ENCODE measurements around the gene LAMB4.

Gene LAMB4

DNA sequence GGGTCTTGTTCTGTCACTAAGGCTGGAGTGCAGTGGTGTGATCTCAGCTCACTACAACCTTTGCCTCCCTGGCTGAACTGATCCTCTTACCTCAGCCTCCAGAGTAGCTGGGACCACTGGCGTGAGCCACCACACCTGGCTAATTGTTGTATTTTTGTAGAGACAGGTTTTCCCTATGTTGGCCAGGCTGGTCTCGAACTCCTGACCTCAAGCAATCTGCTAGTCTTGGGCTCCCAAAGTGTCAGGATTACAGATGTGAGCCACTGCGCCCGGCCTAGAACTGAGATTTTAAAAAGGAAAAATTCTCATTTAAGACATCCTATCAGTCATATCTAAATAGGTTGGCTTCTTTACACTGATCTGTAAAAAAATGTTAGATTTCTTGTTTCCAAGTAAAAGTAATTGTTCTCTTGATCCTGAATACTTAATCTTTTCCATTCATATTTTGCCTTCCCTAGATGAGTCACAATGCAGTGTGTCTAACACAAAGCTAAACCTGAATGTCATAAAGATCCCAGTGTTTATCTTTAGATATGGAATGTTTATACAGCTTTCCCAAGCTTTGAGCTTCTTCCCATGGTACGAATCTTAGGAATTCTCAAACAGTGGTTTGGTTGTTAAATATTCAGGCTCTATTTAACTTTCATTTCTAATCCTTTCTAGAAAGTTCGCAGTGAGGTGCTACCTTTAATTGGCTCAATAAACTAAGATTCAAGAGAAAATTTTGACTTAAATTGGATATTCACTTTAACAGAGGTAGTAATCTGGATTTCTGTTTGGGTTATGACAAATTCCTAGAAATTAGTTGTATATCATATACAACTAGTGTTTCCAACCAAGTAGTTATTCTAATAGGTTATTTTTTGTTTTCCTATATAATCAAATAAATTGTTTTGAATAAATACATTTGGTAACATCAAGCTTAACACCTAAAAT, 115.1 kb downstream of the LAMB4 start:
- no peak for DNase-seq (ENCODE audit: low read depth, low spot score)

DNA sequence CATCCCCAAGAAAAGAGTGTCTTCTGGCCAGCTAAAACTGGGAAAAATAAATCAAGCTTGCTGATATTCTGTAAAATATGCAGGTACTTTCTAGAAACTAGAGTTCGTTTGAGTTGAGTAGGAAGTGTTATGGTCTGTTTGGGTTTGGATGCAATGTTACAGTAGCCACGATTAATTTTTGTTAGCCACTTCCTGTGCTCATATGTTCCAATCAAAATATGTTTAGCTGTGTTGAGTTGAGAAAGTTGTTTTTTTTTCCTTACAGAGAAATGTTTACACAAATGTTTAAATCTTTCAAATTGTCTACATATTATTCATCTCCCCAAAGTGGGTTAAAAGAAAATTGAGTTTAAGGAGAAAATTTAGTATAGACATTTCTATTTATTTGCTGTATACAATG, 115.9 kb downstream of the LAMB4 start:
- no peak for DNase-seq (ENCODE audit: low read depth, low spot score)

DNA sequence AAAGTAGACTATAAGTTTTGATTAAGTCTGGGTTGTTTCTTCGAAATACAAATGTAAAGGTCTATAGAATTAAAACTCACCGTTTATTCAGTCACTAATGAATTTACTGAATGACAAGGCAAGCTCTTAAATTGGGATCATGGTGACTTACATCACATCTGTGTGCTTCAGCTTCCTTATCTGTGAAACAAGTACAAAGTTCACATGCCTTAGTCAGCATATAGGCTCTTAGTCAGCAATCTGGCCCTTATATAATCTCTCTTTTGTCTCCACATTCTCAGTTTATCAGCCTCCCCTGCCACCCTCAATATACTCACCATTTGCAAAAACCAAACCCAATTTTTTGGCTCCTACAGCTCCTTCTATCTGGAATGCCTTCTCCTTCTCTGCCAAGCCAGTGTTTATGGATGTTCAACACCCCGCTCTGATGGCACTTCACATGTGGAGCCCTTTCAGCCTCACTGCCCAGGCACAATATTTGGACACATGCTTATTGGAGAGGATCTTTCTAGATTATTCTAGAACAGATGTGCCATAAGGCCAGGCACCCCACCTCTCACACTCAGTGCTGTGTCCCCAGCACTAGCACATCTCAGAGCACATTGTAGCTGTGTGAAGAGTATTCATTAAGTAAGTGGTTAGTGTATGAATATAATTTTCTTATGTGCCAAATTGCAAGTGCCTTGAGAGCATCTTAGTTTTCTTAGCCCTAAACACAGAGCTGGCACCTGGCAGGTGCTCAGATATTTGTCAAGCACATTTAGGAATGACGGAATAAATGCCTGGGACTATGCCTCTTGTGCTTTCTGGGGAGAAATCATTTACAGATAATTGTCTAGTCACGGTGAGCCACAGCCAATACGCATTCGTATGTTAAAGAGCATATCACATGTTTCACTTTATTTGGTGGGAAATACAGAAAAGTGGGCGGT, 117.4 kb downstream of the LAMB4 start:
- DNase-seq (ENCODE audit: low read depth, low spot score), result no peak

DNA sequence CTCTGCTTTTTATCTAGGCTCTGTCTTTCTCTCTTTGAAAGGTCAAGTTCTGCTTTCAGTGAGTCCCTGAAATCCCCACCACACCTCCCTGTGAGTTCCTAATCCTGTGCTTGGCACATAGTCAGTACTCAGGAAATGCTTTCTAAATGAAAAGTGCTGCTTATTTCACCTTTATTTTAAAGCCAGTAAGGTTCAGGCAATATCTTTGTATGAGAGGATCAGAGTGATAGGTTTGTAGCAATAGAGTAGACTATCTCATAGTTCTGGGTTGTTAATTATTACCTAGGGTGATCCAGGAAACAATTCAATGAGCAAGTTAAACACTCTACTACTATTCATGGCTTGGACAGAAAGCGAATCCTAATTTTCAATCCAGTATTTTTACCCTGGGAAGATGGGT, 119.8 kb downstream of the LAMB4 start:
- no peak for DNase-seq (ENCODE audit: low read depth, low spot score)

DNA sequence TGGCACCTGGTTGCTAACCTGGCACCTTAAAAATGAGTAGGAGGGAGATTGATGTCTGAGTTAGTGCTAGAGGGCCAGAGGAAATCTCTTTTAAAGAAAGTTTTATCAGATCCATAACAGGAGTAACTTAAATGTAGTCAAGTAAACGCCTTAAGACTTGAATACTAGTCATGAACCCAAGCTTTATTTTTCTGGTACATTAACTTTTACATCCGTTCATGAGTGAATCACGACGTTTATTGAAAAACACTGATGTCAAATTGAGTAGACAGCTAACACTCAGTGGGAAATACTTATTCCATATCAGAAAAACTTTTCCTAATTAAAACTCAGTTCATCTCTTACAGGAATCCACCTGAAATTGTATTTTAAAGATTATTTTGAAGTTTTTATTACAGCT, 120.3 kb downstream of the LAMB4 start:
- no peak for DNase-seq (ENCODE audit: low read depth, low spot score)

DNA sequence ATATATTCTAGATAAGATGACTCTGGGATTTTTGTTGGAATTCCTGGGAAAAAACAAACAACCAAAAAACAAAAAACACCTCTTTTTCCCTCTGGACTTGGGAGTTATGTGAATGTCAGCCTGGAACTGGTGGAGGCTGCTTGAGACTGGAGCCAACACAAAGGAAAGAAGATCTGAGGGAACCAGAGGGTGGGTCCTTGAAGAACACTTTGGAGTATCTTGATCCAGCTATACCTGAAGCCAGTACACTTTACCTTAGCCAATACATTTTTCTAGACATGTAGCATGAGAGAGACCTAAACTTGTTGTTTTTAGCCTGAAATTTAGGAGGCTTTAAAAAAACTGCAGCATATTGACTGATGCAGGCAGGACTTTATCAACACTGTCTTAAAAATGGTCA, 121.3 kb downstream of the LAMB4 start:
- no peak for DNase-seq (ENCODE audit: low read depth, low spot score)

DNA sequence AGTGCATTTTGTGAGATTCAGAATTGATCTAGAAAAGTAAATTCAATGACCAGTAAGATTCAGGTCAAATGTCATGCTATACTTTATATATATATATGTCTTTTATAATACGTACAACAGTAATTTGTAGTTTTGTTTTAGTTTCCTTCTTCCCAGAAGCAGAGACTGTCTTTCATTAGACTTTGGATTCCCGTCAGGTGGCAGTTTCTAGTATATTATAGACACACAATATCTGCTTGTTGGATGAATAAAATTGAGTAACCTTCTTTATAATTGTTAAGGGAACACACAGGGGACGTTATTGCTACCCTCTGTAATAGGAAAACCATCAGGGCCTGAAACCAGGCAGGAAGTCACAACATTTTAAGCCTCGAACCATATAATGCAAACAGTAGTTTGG, 121.9 kb downstream of the LAMB4 start:
- no peak for DNase-seq (ENCODE audit: low read depth, low spot score)

DNA sequence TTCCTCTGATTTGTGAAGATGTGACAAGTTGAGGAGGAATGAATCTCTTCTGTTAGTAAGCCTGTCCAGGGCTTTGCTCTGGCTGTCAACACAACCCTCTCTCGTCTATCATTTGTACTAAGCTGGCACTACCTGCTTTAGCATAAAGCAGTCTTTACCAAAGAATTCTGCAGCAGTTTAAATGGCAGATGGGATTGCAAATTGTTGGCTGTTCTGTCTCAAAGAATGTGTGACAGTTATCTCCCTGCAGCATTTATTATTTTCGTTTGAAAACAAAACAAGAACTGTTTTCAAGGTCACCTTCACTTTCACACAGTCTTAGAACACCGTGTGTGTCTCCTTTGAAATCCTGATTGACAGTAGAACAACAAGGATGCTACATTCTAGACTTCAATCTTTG, 122.4 kb downstream of the LAMB4 start:
- DNase-seq (ENCODE audit: low read depth, low spot score), result no peak

DNA sequence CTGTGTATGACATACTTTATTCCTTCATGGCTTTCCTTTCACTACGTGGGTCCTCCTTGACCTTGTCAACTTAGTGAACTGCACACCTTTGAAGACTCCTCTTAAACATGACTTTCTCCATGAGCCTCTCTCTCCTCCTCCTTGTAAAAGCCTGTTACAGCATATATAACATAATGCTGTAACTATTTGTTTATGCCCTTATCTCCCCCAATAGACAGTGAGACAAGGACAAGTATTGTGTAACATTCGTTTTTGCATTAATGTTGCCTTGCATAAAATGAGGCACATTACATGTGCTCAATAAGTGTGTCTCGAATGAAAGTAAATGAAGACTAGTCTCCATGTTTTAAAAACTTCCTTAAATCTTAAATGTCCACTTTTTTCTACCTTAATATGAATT, 122.9 kb downstream of the LAMB4 start:
- DNase-seq (ENCODE audit: low read depth, low spot score), result no peak

DNA sequence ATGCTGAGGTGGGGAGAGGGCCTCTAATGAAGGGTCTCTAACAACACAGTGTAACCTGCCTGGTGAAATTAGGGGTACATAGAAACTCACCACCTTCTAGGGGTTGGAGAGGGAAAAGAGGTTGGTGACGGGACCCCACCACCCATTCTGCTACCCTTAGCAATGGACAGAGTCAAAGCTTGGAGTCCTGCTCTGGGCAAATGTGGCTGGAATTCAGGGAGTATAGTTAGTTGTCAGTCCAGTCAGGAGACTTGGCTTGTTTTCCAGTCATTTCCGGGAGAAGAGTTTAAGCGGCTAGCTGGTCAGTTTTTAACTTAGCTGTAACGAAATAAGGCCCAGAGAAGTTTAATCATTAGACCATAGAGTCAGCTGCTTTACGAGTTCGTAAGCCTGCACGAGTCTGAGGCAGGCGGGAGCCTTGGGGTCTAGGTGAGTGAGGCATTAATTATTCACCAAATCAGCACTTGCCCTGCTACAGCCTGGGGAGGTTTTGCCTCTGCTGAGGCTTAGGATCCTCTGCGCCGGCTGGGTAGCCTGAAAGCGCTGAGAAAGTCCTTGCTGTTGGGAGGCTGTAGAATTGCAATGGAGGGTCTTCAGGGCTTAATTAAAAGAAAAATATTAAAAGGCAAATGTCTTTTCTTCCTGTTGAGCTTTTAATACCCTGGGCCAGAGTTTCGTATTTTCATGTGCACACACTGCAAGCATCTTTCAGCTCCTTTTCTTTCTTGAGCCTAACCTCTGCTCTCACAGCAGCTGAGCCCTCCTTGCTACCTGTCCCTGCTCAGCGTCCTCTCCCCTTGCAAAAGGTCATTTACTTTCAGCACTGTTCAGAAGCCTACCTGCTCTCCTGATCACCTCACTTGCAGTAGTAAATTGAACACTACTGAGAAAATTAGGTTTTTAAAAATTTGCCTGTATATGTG, 125.7 kb downstream of the LAMB4 start:
- no peak for DNase-seq (ENCODE audit: low read depth, low spot score)

DNA sequence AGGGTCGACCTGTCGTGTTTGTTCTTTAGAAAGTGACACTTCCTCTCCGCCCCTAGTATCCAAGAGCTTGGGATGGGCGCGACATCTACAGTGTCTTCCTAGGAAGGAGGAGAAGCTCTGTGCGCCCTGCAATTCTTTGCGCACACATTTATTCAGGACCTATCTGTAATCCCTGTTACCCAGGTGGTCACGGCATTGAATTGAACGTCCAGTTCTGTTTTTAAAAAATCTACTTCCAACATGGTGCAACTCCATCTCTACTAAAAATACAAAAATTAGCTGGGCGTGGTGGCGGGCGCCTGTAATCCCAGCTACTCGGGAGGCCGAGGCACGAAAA, 126.6 kb downstream of the LAMB4 start:
- DNase-seq (ENCODE audit: low read depth, low spot score), result no peak

DNA sequence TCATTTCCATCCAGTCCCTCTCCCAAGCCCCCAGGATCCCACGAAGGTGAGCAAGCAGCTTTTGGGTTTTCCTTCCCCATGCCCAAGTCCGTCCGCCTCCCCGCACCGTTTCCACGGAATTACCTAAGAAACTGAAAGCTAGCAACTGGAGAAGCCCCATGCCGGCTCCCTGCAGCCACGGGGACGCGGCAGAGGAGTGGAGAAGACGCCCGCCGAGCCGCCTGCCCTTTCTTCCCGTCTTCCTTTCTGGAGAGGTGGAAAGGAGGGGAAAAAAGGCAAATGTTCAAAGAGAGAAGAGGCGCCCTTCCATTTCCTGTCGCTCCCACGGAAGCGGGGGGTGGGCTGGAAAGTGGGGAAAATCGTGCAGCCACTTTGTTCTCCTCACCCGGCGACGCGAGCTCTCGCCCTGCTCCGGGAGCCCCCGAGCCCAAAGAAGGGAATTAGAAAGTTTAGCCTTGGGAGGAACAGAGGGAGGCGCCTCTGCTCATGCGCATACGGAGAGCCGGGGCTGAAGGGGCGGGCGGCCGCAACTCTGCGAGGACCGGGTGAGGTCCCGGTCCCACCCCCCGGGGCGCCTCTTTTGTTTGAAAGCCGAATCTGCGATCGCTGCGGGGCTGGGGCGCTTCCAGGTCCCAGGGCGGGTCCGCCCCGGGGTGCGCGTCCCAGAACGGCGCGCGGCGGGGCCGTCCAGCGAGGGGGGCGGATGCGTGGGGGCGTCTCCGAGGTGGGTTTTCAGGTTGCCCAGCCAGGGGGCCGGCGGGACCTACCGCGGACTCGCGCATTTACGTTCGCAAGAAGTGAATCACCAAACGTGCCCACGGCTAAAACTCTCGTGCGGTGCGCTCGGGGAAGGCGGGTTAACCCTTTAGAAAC, 127.2 kb downstream of the LAMB4 start, which contains the start of gene LAMB1:
Gene LAMB1, minus strand, starts transcription at position 436 of the 873 bp plus-strand sequence. Its CDS starts 276 bp downstream, at position 160.
- DNase-seq (ENCODE audit: low read depth, low spot score), result no peak

DNA sequence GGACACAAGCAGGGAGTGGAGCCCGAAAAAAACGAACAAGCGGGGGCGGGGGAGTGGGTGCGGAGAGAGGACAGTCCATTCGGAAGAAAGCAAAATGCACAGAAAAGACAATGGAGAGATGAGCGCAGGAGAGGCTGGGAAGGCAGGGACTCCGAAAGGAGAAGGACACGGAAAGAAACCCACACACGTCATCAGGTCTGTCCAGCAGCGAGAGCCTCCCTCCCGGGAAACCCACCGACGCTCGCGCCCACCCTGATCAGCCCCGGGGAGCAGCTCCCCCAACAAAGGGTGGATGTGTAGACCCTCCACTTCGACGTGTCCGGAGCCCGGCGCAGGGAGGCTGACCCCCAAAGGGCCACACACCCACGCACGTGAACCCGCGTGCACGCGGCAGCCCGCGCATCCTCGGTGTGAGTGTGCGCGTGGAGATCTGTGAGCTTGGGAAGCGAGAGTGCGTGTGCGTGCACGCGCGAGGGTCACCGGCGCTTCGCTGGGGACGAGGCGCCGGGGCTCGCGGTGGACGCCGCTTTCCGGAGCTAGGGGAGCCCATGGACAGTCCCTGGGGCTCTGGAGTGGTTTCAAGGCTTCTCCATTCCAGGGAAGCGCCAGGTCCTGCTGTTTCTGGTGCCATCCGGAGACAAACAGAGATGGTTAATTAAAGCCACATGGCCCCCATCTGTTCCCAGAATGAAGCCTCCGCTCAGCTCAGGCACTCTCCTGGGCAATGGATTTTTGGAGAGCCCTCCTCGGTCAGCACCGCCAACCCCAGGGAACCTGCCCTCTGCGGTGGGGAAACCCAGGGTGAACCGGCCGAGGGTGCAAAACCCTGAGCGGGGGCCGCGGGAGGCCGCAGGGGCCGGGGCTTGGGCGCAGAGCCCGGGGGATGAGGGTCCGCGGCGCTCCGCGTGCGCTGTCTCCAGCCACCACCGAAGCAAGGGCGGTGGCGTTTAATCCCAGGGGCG, 128.1 kb downstream of the LAMB4 start:
- DNase-seq (ENCODE audit: low read depth, low spot score), result no peak

DNA sequence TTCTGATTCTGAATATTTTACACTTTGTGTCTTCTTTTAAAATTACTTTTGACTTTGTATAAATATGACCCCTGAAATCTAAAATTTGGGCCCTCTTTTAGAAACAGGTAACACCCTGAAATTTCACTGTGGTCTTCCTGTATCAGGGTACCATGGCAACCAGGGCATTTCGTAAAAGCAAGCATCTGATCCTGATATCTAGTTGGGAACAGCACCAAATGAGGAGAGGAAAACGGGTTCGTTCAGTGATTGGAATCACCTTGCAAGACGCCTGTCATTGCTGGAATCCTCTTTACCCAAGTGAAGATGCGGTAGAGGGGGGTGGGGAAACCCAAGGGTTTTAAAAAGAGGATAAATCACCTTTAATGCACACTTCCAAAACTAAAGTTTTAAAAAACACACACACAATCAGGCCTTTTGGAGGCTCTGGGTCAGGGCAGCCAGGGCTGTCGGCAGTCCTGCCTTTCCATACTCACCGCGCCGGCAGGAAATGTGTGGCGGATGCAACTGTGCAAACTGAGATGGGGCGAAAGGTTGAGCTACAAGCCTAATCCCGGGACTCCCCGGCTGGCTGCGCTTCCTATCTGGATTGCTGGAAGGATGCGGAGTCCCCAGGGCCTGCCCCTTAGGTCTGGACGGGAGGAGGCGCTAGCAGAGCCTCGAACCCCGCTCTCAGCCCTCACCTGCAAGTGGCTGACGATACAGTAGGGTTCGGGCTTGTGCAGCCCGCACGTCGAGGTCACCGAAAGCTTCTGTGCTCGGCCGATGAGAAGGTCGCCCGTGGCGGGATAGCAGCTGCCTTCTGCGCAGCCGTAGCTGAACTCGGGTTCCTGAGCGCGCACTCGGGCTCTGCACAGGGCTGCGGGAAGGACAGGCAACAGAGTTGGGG, 129.0 kb downstream of the LAMB4 start:
- DNase-seq (ENCODE audit: low read depth, low spot score), result peak; percentile 68

DNA sequence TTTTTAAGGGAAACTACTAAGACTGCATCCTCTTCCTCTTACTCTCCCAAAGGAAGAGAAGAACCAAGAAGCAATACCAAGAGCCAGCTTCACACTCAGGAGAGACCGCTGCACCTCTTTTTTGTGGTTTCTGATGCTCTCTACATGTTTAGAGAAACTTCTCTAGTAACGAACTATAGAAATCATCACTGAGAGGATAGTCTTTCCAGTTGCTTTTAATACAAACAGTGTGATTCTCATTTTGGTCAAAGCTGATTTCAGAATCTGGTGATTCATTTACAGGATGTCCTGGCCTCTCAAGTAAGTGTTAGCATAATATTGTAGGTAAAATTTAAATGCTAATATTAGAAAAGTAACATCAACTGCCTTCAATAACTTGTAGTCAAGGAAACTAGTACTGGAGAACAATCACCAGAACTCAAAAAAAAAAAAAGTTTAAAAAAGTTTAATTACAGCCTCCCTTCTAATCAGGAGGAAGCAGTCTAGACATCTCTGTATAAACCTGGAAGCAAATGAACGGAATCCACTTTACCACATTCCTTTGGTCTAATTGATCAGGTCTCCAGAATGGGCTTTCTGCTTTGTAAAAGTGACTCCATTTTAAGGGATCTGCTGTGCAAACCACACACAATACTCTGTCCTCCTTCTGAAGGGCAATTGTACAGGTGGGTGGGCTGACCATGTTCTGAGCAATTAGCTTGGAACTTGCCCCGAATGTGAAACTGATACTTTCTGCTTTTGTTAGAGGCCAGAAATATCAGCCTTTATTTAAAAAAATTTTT, 130.2 kb downstream of the LAMB4 start:
- no peak for DNase-seq (ENCODE audit: low read depth, low spot score)

DNA sequence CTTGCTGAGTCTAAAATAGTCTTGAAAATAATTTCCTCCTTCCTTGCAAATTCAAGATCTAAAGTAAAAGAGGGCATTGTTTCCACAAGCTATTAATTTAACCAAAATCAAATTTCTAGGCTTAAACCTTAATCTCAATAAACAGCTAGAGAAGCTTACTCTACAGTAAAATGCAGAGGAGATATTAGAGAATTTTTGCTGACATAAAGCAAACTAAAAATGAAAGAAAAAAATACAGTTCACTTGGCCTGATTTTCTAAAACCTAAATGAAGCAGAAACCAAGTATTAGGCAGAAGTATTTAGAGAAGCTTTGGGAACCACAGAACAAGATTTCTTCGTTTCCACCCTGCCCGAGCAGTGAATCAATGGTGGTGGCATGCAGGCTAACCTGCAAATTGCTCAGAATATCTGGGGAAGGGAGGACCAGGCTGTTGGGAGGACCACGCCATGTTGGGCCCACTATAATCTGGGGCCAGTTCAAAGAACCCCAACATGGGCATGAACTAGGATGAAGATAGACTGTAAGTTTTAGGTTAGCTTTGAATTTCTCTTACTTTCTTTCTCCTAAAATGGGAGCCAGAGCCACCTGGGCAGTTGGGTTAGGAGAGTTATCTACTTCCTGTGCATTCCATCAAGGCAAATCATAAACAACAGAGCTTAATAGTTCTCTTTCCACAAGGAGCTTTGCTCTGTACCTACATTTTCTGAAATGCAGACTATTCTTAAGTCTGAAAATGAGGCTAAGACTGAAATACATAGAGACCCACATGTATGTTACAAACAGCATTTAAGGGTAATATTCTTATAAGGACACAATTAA, 131.3 kb downstream of the LAMB4 start:
- DNase-seq (ENCODE audit: low read depth, low spot score), result no peak

DNA sequence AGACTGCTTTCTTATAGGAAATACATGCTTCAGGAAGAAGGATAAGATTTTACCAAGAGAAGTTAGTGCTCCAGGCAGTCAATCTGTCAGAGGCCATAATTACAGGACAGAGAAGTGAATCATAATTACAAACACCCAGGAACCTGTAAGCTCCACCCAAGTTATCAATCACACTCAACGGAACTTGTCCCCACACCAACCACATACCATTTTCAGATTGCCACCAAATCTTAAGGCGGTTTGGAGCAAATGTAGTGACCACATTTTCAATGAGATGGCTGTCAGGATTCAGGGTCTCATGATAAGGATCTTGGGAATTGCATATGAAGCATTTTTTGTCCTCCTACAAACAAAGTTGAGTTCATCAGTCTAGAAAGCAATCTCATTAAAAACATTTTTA, 132.0 kb downstream of the LAMB4 start:
- no peak for DNase-seq (ENCODE audit: low read depth, low spot score)
